Erythroblast (primary cell): ENCODE measurements around the gene CCR8.

Experiments
- GATA1 ChIP-seq: IDR thresholded peaks from 2 replicates; pipeline ENCODE4 v1.6.1; 2011; ENCODE audit warnings: low read depth, mild to moderate bottlenecking, control low read depth, low read length, moderate library complexity
- POLR2A ChIP-seq: IDR thresholded peaks from 2 replicates; pipeline ENCODE4 v1.6.1; 2011; ENCODE audit warnings: mild to moderate bottlenecking, low read length

DNA sequence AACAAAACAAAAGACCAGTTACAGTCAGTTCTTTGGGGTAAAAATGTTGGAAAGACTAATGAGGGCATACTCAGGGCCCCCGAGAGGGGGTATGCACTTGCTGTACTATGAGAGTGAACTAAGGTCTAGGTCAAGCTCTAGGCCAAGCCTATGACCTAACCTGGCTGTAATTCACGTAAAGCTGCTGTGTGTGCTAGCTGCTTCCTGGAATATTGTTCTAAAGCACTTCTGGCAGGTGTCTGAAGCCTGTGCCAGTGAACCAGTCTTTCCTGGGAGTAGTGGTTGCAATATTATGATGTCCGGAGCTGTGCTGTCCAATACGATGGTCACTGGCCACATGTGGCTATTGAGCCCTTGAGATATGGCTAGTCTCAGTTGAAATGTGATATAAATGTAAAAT is 36.5 kb upstream of the CCR8 start:
- no peak for TF ChIP-seq POLR2A
- TF ChIP-seq GATA1, result no peak
